GM21381 (cell line): ENCODE data around the gene CLDN7.
A peak's percentile ranks its signal among the peaks of the same experiment; 100 is the strongest.

Experiments used
- ATAC-seq: cut with Tn5 transposase; IDR thresholded peaks from one replicate; pipeline ENCODE4 v1.9.1; 2021; ENCODE audit warnings: mild to moderate bottlenecking, moderate library complexity; ENCODE audit not compliant: unreplicated experiment

The CLDN7 gene

GRCh38 chr17:7238420-7239090 is 23.7 kb downstream of the CLDN7 start:
- ATAC-seq = no peak

- ATAC-seq = no peak
Measured at GRCh38 chr17:7237761-7238419, 24.4 kb downstream of the CLDN7 start.

- ATAC-seq = no peak
Measured at GRCh38 chr17:7237266-7237760, 25.0 kb downstream of the CLDN7 start.

- ATAC-seq = no peak
Measured at GRCh38 chr17:7236808-7237207, 25.5 kb downstream of the CLDN7 start.

- ATAC-seq = no peak
Measured at GRCh38 chr17:7235693-7236665, 26.3 kb downstream of the CLDN7 start.

- peak; percentile 63 for ATAC-seq
Measured at GRCh38 chr17:7234083-7234951, 28.0 kb downstream of the CLDN7 start, which contains the start of gene DVL2. Gene DVL2 (minus strand): TSS chr17:7234517. CDS start chr17:7234262, 255 bp downstream.

GRCh38 chr17:7233701-7234082 is 28.6 kb downstream of the CLDN7 start:
- no peak for ATAC-seq

- ATAC-seq = no peak
Measured at GRCh38 chr17:7232114-7232513, 30.2 kb downstream of the CLDN7 start.

- no peak for ATAC-seq
Measured at GRCh38 chr17:7229504-7229903, 32.8 kb downstream of the CLDN7 start.

- ATAC-seq = no peak
Measured at GRCh38 chr17:7228920-7229319, 33.4 kb downstream of the CLDN7 start.

- ATAC-seq = no peak
Measured at GRCh38 chr17:7226721-7227710, 35.3 kb downstream of the CLDN7 start.

- no peak for ATAC-seq
Measured at GRCh38 chr17:7225711-7226331, 36.5 kb downstream of the CLDN7 start.

- ATAC-seq = no peak
Measured at GRCh38 chr17:7224661-7225111, 37.6 kb downstream of the CLDN7 start.

- no peak for ATAC-seq
Measured at GRCh38 chr17:7224110-7224509, 38.2 kb downstream of the CLDN7 start.

GRCh38 chr17:7223375-7223774 is 38.9 kb downstream of the CLDN7 start:
- no peak for ATAC-seq

- no peak for ATAC-seq
Measured at GRCh38 chr17:7222972-7223292, 39.3 kb downstream of the CLDN7 start.

- ATAC-seq = no peak
Measured at GRCh38 chr17:7222093-7222971, 39.9 kb downstream of the CLDN7 start.
